K562 (cell line): ENCODE results near the gene ST6GALNAC6. TPM values are rescaled to one million over a fixed set of nuclear protein-coding genes. Genes with fewer than 3 reads are reported as not detected.
A peak's percentile ranks its signal among the peaks of the same experiment; 100 is the strongest.

Experiments used
- ATAC-seq: fragments of 200-7000 bp; cut with Tn5 transposase; 3 replicates; pipeline ENCODE4 v1.9.1; 2020; ENCODE audit warnings: moderate library complexity
- BruUV-seq: library from RNA; stranded (reverse); fragments of 400-500 nt; replicated peaks from 2 replicates; lab custom pipeline; 2021; lab: Mats Ljungman, UMichigan
- CTCF ChIA-PET: fragments of 300-600 bp; formaldehyde crosslinking; extraction: SDS; loops from one replicate; lab custom pipeline; 2021; ENCODE audit warnings: low intra/inter-chr PET ratio; lab: Yijun Ruan, JAX
- POLR2A ChIA-PET: fragments of 300-600, 350-650 bp; sonication (Branson Sonifier 250); formaldehyde crosslinking; extraction: SDS; loops from one replicate; lab custom pipeline; 2021; ENCODE audit warnings: antibody characterized with exemption, inconsistent platforms; lab: Yijun Ruan, JAX
- DNase-seq, 4 experiments: peaks; one replicate each; pipeline versions ENCODE4 v3.0.0 to v3.0.0-alpha.2; 2011 to 2018; ENCODE audit warnings: low spot score in 3 of 4, mixed read lengths in 3 of 4; ENCODE audit errors: extremely low read depth in 1 of 4
- FAIRE-seq: peaks from 2 replicates; lab custom pipeline; 2011; peaks lifted over from hg19 to GRCh38; lab: Jason Lieb, UNC
- H2AFZ ChIP-seq: 2 replicates; pipeline ENCODE4 v1.6.0; 2011; ENCODE audit warnings: low read depth, low read length, control low read depth, inconsistent platforms
- H3K27ac ChIP-seq: fragments of 200-600 bp; 3 replicates; pipeline ENCODE4 v1.8.0; 2011; ENCODE audit warnings: low read depth, mild to moderate bottlenecking, control low read depth, inconsistent platforms, low read length, moderate library complexity, mixed read lengths; ENCODE audit errors: extremely low read depth
- H3K27me3 ChIP-seq, 2 experiments: fragments of 300-600 bp in 1 of 2; 2 replicates in 1 of 2; 3 replicates in 1 of 2; pipeline versions ENCODE4 v1.6.0 to v1.8.0; 2011; ENCODE audit warnings: inconsistent platforms in 2 of 2, low read length in 2 of 2, mild to moderate bottlenecking in 1 of 2, mixed read lengths in 1 of 2, moderate library complexity in 1 of 2; ENCODE audit not compliant: control insufficient read depth in 2 of 2, insufficient read depth in 2 of 2
- H3K36me3 ChIP-seq: fragments of 300-600 bp; 3 replicates; pipeline ENCODE4 v1.8.0; 2011; ENCODE audit warnings: mild to moderate bottlenecking, low read length, inconsistent platforms; ENCODE audit not compliant: control insufficient read depth, insufficient read depth
- H3K4me1 ChIP-seq, 2 experiments: fragments of 200-600 bp in 1 of 2; replicated peaks in 1 of 2; 2 replicates in 1 of 2; 3 replicates in 1 of 2; pipeline versions ENCODE4 v1.5.1 to v1.8.0; 2011; ENCODE audit warnings: inconsistent platforms in 2 of 2, low read length in 2 of 2, mild to moderate bottlenecking in 1 of 2, mixed read lengths in 1 of 2, moderate library complexity in 1 of 2; ENCODE audit not compliant: control insufficient read depth in 2 of 2, insufficient read depth in 2 of 2
- H3K4me2 ChIP-seq: 2 replicates; pipeline ENCODE4 v1.6.1; 2011; ENCODE audit warnings: low read length, control low read depth, inconsistent platforms, mixed read lengths; ENCODE audit not compliant: insufficient read depth
- H3K4me3 ChIP-seq: fragments of 200-600 bp; sonication (generic), shearing (Covaris generic); 2 replicates; pipeline ENCODE4 v1.5.1; 2016; ENCODE audit warnings: control low read depth, inconsistent platforms
- H3K79me2 ChIP-seq: fragments of 200-600 bp; 3 replicates; pipeline ENCODE4 v1.8.0; 2011; ENCODE audit warnings: low read length, inconsistent platforms; ENCODE audit not compliant: control insufficient read depth, insufficient read depth
- H3K9ac ChIP-seq, 2 experiments: 2 replicates each; pipeline versions ENCODE4 v1.6.0 to v1.6.1; 2011; ENCODE audit warnings: low read depth in 2 of 2, low read length in 2 of 2, control low read depth in 1 of 2, inconsistent platforms in 1 of 2, mild to moderate bottlenecking in 1 of 2, mixed read lengths in 1 of 2; ENCODE audit not compliant: insufficient read depth in 1 of 2
- H3K9me1 ChIP-seq: one replicate; pipeline ENCODE4 v1.6.0; 2011; ENCODE audit warnings: inconsistent platforms, mild to moderate bottlenecking, low read length, moderate library complexity; ENCODE audit not compliant: control insufficient read depth, insufficient read depth
- H3K9me3 ChIP-seq: replicated peaks from 2 replicates; pipeline ENCODE4 v1.5.1; 2011; ENCODE audit warnings: low read depth, low read length, inconsistent platforms; ENCODE audit not compliant: control insufficient read depth, insufficient read depth
- H4K20me1 ChIP-seq: replicated peaks from 2 replicates; pipeline ENCODE4 v1.6.1; 2011; ENCODE audit warnings: low read length, inconsistent platforms, mixed read lengths; ENCODE audit not compliant: control insufficient read depth, insufficient read depth
- BCOR ChIP-seq: fragments of 450-650 bp; IDR thresholded peaks from 2 replicates; pipeline ENCODE4 v1.6.1; 2016
- ETV5 ChIP-seq: sonication (generic); formaldehyde crosslinking; IDR thresholded peaks from 2 replicates; pipeline ENCODE4 v1.4.0; 2020; ENCODE audit warnings: low read depth, mild to moderate bottlenecking, missing genetic modification reagents
- RBM25 ChIP-seq: fragments of 200-400 bp; formaldehyde crosslinking; IDR thresholded peaks from 2 replicates; pipeline ENCODE4 v1.6.1; 2018; ENCODE audit warnings: low read length, low read depth, moderate library complexity; ENCODE audit not compliant: severe bottlenecking
- YY1 ChIP-seq, 3 experiments: IDR thresholded peaks; 2 replicates each; pipeline ENCODE4 v1.6.1; 2011; ENCODE audit warnings: low read length in 2 of 3, mild to moderate bottlenecking in 2 of 3, moderate library complexity in 2 of 3, borderline replicate concordance in 1 of 3, control low read depth in 1 of 3, low read depth in 1 of 3; ENCODE audit not compliant: insufficient read depth in 3 of 3, insufficient replicate concordance in 2 of 3, control insufficient read depth in 1 of 3, insufficient read length in 1 of 3; ENCODE audit errors: extremely low read depth in 1 of 3
- WGBS: fragments of 100-300 bp; shearing (Covaris generic); methylation state at CpG from one replicate; pipeline ENCODE4 v1.1.6; 2016; ENCODE audit warnings: low coverage, mixed read lengths; ENCODE audit not compliant: insufficient coverage; ENCODE audit errors: missing lambda C conversion rate; 5-methylcytosine and 5-hydroxymethylcytosine counted together
- in situ Hi-C: fragments of 300-500 bp; cut with MboI; formaldehyde crosslinking; loops from 4 replicates; pipeline ENCODE4 v1.15.0; 2018; ENCODE audit warnings: inconsistent platforms, mixed read lengths
- intact Hi-C: fragments of 100-400 bp; cut with micrococcal nuclease; formaldehyde crosslinking; loops from 2 replicates; pipeline ENCODE4 v1.14.2; 2022
- polyA plus RNA-seq, 8 experiments: library from polyadenylated mRNA; depleted of rRNA in 4 of 8; stranded (reverse) in 5 of 8; unstranded in 3 of 8; fragments of >200 nt; fragmentation: Nextera tagmentation in 2 of 8; fragmentation: Illumina TruSeq in 1 of 8; extraction: Ambion mirVana in 2 of 8; extraction: Trizol in 1 of 8; gene quantifications; 2 replicates each; pipeline versions ENCODE4 v1.2.1 to v1.2.3, GENCODE V29; 2011 to 2014; ENCODE audit warnings: inconsistent platforms in 1 of 8, missing spikeins in 1 of 8
- total RNA-seq, 7 experiments: library from RNA; depleted of rRNA in 6 of 7; stranded (reverse); fragments of >200 nt in 6 of 7; fragmentation: Illumina TruSeq in 2 of 7; extraction: Trizol in 2 of 7; gene quantifications; 2 replicates each; pipeline versions ENCODE4 v1.2.1 to v1.2.3, GENCODE V29; 2011 to 2021; ENCODE audit warnings: low replicate concordance in 1 of 7
- TF ChIP-seq, protein P1 (sequence below): fragments of 450-650 bp; IDR thresholded peaks from 2 replicates; pipeline ENCODE4 v1.6.1; 2018; ENCODE audit not compliant: partially characterized antibody

ST6GALNAC6 gene
- total and polyA plus RNA-seq, 9 of the 15 experiments (the other 6 are each of a cell fraction or from before 2014, with no cell fraction given), result 0.13 to 23.0 (median 14.5) TPM

DNA sequence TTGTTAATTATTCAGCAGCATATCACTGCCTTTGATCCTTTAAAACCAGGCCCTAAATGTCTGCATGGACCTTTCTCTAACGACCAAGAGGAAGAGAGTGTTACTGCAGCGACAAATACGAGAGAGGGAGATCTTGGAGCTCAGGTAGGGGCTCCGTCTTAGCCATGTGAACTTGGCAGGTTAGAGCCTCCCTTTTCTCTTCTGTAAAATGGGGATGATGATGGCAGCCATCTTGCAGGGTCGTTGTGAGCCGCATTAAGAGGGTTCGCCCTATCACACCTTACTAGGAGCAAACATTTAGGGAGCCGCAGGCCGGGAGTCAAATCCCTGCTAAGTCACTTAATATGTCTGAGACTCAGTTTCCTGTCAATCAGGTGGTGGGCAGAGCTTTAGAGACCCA lies 46.6 kb downstream of the ST6GALNAC6 start:
- FAIRE-seq, result no peak
- Histone ChIP-seq H3K36me3 (no peaks in the 10 kb centered on the region), H4K20me1 (no peaks in the 10 kb centered on the region), H3K4me3 (no peak overlapping the region), H3K4me1 (peaks cover 10 to 31% of the 10 kb centered on the region in 2 experiments), H2AFZ (no peak overlapping the region; the same call in 1 of the 2 replicates), H3K27ac (no peak overlapping the region), H3K4me2 (no peak overlapping the region), H3K9ac (no peak overlapping the region), H3K9me1 (no peaks in the 10 kb centered on the region), H3K79me2 (no peaks in the 10 kb centered on the region), H3K27me3 (no peaks in the 10 kb centered on the region), H3K9me3 (peaks cover 17% of the 10 kb centered on the region)
- 62% methylated on average over 9 of the region's 9 CpGs for WGBS
- intact Hi-C loops (no loop called here), in situ Hi-C loops (no loop called here)
- no TSS peak for BruUV-seq
- POLR2A ChIA-PET, result interaction anchor here (0.6 to 1.4 kb wide), 3 partner anchors 10 to 25 kb away, joined by 3 to 6 read pairs (median 3); no protein-coding TSS in a partner anchor
- no peak for DNase-seq
- CTCF ChIA-PET, result no interaction called here
- no peak for TF ChIP-seq ETV5 (CRISPR knock-in tag)
- TF ChIP-seq, protein P1, sequence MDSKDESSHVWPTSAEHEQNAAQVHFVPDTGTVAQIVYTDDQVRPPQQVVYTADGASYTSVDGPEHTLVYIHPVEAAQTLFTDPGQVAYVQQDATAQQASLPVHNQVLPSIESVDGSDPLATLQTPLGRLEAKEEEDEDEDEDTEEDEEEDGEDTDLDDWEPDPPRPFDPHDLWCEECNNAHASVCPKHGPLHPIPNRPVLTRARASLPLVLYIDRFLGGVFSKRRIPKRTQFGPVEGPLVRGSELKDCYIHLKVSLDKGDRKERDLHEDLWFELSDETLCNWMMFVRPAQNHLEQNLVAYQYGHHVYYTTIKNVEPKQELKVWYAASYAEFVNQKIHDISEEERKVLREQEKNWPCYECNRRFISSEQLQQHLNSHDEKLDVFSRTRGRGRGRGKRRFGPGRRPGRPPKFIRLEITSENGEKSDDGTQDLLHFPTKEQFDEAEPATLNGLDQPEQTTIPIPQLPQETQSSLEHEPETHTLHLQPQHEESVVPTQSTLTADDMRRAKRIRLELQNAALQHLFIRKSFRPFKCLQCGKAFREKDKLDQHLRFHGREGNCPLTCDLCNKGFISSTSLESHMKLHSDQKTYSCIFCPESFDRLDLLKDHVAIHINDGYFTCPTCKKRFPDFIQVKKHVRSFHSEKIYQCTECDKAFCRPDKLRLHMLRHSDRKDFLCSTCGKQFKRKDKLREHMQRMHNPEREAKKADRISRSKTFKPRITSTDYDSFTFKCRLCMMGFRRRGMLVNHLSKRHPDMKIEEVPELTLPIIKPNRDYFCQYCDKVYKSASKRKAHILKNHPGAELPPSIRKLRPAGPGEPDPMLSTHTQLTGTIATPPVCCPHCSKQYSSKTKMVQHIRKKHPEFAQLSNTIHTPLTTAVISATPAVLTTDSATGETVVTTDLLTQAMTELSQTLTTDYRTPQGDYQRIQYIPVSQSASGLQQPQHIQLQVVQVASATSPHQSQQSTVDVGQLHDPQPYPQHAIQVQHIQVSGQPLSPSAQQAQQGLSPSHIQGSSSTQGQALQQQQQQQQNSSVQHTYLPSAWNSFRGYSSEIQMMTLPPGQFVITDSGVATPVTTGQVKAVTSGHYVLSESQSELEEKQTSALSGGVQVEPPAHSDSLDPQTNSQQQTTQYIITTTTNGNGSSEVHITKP, result no peak
- peak; percentile 82 for TF ChIP-seq RBM25
- peak in 1 of 3 experiments; percentile 63 for TF ChIP-seq YY1 (IDR thresholded peaks at IDR 0.05; ENCODE audit: borderline replicate concordance in 1 of 3, control insufficient read depth in 1 of 3, extremely low read depth in 1 of 3, insufficient read depth in 3 of 3, insufficient read length in 1 of 3, insufficient replicate concordance in 2 of 3, low read depth in 1 of 3, low read length in 2 of 3)
- TF ChIP-seq BCOR, result peak; percentile 81
- no peak for ATAC-seq
